OCI-LY7 (cell line): Measurements from ENCODE around the gene CCDC92. TPM values are rescaled to one million over a fixed set of nuclear protein-coding genes. Genes with fewer than 3 reads are reported as not detected.

Source experiments
- BruUV-seq: library from RNA; stranded (reverse); fragments of 400-500 nt; replicated peaks from 2 replicates; lab custom pipeline; 2021; lab: Mats Ljungman, UMichigan
- CTCF ChIA-PET: fragments of 300-600 bp; sonication (Branson Sonifier 250); formaldehyde crosslinking; loops from one replicate; lab custom pipeline; 2022; ENCODE audit warnings: antibody characterized with exemption; ENCODE audit not compliant: unreplicated experiment; lab: Charles Lee
- POLR2A ChIA-PET: fragments of 300-600 bp; sonication (Branson Sonifier 250); formaldehyde crosslinking; loops from one replicate; lab custom pipeline; 2022; ENCODE audit warnings: antibody characterized with exemption; lab: Charles Lee
- DNase-seq: peaks from one replicate; pipeline ENCODE4 v3.0.0-alpha.2; 2015; ENCODE audit warnings: low spot score
- H2AFZ ChIP-seq: fragments of 200-600 bp; sonication (generic), shearing (Covaris generic); 2 replicates; pipeline ENCODE4 v1.6.1; 2014; ENCODE audit warnings: mild to moderate bottlenecking, antibody characterized with exemption, low read length, moderate library complexity
- H3K27ac ChIP-seq: fragments of 200-600 bp; sonication (generic); 2 replicates; pipeline ENCODE4 v1.5.1; 2014; ENCODE audit warnings: mixed run types, low read depth, mild to moderate bottlenecking, moderate library complexity, low read length, inconsistent platforms; ENCODE audit not compliant: poor library complexity, severe bottlenecking
- H3K36me3 ChIP-seq: fragments of 200-600 bp; sonication (generic); 2 replicates; pipeline ENCODE4 v1.6.1; 2014; ENCODE audit warnings: mild to moderate bottlenecking, antibody characterized with exemption, low read length, moderate library complexity, mixed read lengths; ENCODE audit not compliant: insufficient read depth
- H3K4me1 ChIP-seq: fragments of 200-600 bp; sonication (generic); 2 replicates; pipeline ENCODE4 v1.5.1; 2014; ENCODE audit warnings: mild to moderate bottlenecking, low read length; ENCODE audit not compliant: insufficient read depth, poor library complexity, severe bottlenecking
- H3K4me2 ChIP-seq: fragments of 200-600 bp; sonication (generic); 2 replicates; pipeline ENCODE4 v1.6.1; 2014; ENCODE audit warnings: mild to moderate bottlenecking, low read length
- H3K4me3 ChIP-seq: fragments of 200-600 bp; sonication (generic); 2 replicates; pipeline ENCODE4 v1.5.1; 2014; ENCODE audit warnings: mild to moderate bottlenecking, low read depth, low read length; ENCODE audit not compliant: poor library complexity, severe bottlenecking
- H3K79me2 ChIP-seq: fragments of 200-600 bp; sonication (generic); 2 replicates; pipeline ENCODE4 v1.6.1; 2016; ENCODE audit warnings: low read depth, mild to moderate bottlenecking, low read length, moderate library complexity, mixed read lengths; ENCODE audit not compliant: insufficient read depth
- H3K9me2 ChIP-seq: fragments of 200-600 bp; sonication (generic); 2 replicates; pipeline ENCODE4 v1.6.1; 2016; ENCODE audit warnings: mild to moderate bottlenecking, low read length, mixed read lengths; ENCODE audit not compliant: insufficient read depth
- H3K9me3 ChIP-seq: fragments of 200-600 bp; sonication (generic); 2 replicates; pipeline ENCODE4 v1.6.1; 2014; ENCODE audit warnings: mild to moderate bottlenecking, mixed run types, low read length, mixed read lengths
- H4K20me1 ChIP-seq: fragments of 200-600 bp; sonication (generic); 2 replicates; pipeline ENCODE4 v1.6.1; 2014; ENCODE audit warnings: mild to moderate bottlenecking, antibody characterized with exemption, low read length, moderate library complexity, mixed read lengths; ENCODE audit not compliant: insufficient read depth
- CTCF ChIP-seq: fragments of 200-600 bp; sonication (generic); conservative IDR thresholded peaks from 2 replicates; pipeline ENCODE4 v1.5.1; 2014; ENCODE audit warnings: mild to moderate bottlenecking, antibody characterized with exemption, low read length, moderate library complexity, mixed read lengths
- EZH2phosphoT487 ChIP-seq: fragments of 200-600 bp; sonication (generic); IDR thresholded peaks from 2 replicates; pipeline ENCODE4 v1.6.1; 2018; ENCODE audit warnings: low read depth, borderline replicate concordance, mild to moderate bottlenecking, mixed run types, antibody characterized with exemption, low read length, moderate library complexity, mixed read lengths
- intact Hi-C: fragments of 100-400 bp; cut with micrococcal nuclease; formaldehyde crosslinking; loops from one replicate; pipeline ENCODE4 v1.10.0; 2022; ENCODE audit not compliant: unreplicated experiment
- small RNA-seq: library from RNA; depleted of rRNA; stranded (forward); fragments of <200 nt; gene quantifications from one replicate; pipeline ENCODE3, GENCODE V24; 2014
- total RNA-seq, 2 experiments: library from RNA; depleted of rRNA in 1 of 2; stranded (reverse); fragments of >200 nt in 1 of 2; shearing (Covaris generic) in 1 of 2; gene quantifications; 2 replicates each; pipeline ENCODE4 v1.2.3, GENCODE V29; 2014 to 2022

Gene CCDC92
- total RNA-seq, 2 experiments from 2014 or later: 3.1 to 12.3 TPM

GRCh38 chr12:123886258-123886657, 86.4 kb downstream of the CCDC92 start:
- ChIA-PET CTCF (no interaction called here), POLR2A (no interaction called here)
- Histone ChIP-seq H3K4me2 (no peak overlapping the region), H2AFZ (no peak overlapping the region), H3K9me3 (no peaks in the 10 kb centered on the region), H3K36me3 (no peaks in the 10 kb centered on the region), H3K4me3 (no peak overlapping the region), H3K4me1 (no peaks in the 10 kb centered on the region), H4K20me1 (no peaks in the 10 kb centered on the region), H3K79me2 (no peaks in the 10 kb centered on the region), H3K27ac (no peak overlapping the region), H3K9me2 (no peaks in the 10 kb centered on the region)
- TF ChIP-seq CTCF (no peak), EZH2phosphoT487 (no peak)
- intact Hi-C loops: no loop called here
- BruUV-seq: no TSS peak
- no peak for DNase-seq

Small RNA genes lying within 50 kb of the gene (small RNA-seq; reads per million reads assigned to genes)
- not detected for gene AC068790.4
- gene AC068790.6: not detected

Other genes starting within 250 kb of the CCDC92 start
- gene DNAH10, start 210.5 kb downstream of the CCDC92 start, total RNA-seq (2014; rRNA removed; shearing (Covaris generic)): 0.19 TPM in 1 of 2 replicates, not detected in the other
- gene DNAH10, start 210.5 kb downstream of the CCDC92 start, total RNA-seq (2022): 0.04 and 0.11 TPM in 2 replicates
- gene ZNF664, start 384 bp upstream of the CCDC92 start, total RNA-seq (2014; rRNA removed; shearing (Covaris generic)): 45.6 and 60.0 TPM in 2 replicates
- gene ZNF664, start 384 bp upstream of the CCDC92 start, total RNA-seq (2022): 59.8 and 67.1 TPM in 2 replicates